Loucy (cell line): ENCODE results near the gene COL2A1.

Source experiments
- EZH2phosphoT487 ChIP-seq: fragments of 200-600 bp; IDR thresholded peaks from 2 replicates; pipeline ENCODE4 v1.6.1; 2018; ENCODE audit warnings: antibody characterized with exemption, mild to moderate bottlenecking, moderate library complexity, borderline replicate concordance
- TF ChIP-seq, protein P1 (sequence below): fragments of 200-600 bp; sonication (generic); conservative IDR thresholded peaks from 2 replicates; pipeline ENCODE4 v1.5.1; 2014; ENCODE audit warnings: mild to moderate bottlenecking, antibody characterized with exemption, low read length

DNA sequence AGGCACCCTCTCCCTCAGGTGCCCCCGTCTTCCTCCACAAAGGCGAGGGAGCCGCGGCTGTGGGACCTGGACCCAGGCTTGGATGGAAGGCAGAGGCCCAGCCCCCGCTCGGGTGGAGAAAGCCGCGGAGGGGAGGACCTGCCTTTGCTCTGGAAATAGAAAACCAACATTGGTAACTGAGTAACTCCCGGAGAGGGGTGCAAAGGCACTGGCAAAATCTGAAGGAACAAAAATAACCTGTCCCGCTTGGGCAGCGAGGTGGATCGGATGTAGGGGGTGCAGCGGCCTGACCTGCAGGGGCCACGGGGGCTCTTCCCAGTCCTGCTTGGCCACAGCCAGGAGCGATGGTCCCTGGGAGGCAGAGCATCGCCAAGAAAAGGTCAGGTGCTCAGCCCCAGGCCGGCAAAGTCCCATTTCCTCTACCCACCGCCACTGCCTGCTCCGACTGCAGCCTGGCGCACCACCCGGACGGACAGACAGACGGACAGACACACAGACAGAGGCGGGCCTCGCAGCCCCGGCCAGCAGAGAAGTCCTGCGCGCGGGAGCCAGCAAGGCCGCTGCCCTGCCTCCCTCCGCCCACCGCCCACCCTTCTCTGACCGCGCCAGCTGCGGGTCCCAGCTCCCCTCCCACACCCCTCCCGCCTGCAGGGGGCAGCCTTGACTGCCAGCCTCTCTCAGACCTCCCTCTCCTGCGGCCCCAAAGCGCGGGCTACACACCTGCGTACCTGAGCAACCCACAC, 62.2 kb downstream of the COL2A1 start:
- TF ChIP-seq, protein P1, sequence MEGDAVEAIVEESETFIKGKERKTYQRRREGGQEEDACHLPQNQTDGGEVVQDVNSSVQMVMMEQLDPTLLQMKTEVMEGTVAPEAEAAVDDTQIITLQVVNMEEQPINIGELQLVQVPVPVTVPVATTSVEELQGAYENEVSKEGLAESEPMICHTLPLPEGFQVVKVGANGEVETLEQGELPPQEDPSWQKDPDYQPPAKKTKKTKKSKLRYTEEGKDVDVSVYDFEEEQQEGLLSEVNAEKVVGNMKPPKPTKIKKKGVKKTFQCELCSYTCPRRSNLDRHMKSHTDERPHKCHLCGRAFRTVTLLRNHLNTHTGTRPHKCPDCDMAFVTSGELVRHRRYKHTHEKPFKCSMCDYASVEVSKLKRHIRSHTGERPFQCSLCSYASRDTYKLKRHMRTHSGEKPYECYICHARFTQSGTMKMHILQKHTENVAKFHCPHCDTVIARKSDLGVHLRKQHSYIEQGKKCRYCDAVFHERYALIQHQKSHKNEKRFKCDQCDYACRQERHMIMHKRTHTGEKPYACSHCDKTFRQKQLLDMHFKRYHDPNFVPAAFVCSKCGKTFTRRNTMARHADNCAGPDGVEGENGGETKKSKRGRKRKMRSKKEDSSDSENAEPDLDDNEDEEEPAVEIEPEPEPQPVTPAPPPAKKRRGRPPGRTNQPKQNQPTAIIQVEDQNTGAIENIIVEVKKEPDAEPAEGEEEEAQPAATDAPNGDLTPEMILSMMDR = peak; percentile 39
- TF ChIP-seq EZH2phosphoT487 = no peak
